Mammary epithelial cell (primary cell): ENCODE data around the gene ST6GALNAC1.

Experiments
- CTCF ChIP-seq, 2 donors: IDR thresholded peaks in 1 of 2; conservative IDR thresholded peaks in 1 of 2; 2 replicates each; pipeline ENCODE4 v1.5.1; 2011 to 2012; ENCODE audit warnings: inconsistent platforms in 2 of 2, low read length in 2 of 2, mild to moderate bottlenecking in 2 of 2, control low read depth in 1 of 2, low read depth in 1 of 2; ENCODE audit not compliant: insufficient read depth in 1 of 2; ENCODE audit errors: extremely low read depth in 1 of 2
- EZH2 ChIP-seq: IDR thresholded peaks from 2 replicates; pipeline ENCODE4 v1.6.1; 2012; ENCODE audit warnings: low read length, inconsistent platforms, borderline replicate concordance

DNA sequence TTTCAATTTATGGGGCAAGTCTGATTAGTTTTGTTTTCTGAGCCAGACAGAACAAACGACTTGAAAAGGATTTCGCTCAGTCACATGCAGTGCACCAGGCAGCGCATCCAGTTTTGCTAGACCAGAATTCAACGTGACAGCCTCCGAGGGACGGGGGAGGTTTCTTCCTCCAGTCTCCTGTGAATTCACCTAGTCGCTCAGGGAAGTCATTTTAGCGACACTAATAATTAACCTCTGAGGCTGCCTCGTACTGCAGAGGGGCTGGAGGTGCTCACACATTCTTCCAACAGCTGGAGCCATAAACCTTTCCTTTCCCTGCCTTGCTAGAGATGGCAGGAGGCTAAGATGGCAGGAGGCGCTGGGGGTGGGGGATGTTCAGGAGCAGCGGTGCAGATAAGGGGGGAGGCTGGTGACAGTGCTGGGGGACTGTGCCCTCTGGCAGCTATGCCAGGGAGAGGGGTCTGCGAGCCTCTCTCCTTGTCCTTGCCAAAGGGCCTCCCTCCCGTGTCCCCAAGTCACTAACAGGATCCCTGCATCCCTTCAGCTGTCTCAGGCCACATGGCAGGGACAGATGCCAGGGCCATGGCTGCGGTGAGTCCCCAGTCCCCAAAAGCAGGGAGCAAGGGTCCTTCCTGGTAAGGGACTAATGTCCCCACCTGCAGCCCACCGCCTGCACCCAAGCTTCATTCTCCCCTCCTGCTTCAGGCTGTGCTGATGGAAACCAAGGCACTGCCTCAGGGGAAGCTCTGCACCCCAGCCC, 43.2 kb upstream of the ST6GALNAC1 start:
- TF ChIP-seq CTCF (conservative IDR thresholded peaks at IDR 0.05 in 1 of 2, IDR thresholded peaks at IDR 0.05 in 1 of 2; ENCODE audit: extremely low read depth in 1 of 2, insufficient read depth in 1 of 2, low read depth in 1 of 2, low read length in 2 of 2) (no peak), EZH2 (no peak)
